COR-L47 (cell line): Measurements from ENCODE around the gene DUSP10.

Experiments
- DNase-seq: peaks from one replicate; lab custom pipeline; 2025; lab: John Stamatoyannopoulos, UW

Gene DUSP10

GRCh38 chr1:221712776-221713431 lies 29.0 kb downstream of the DUSP10 start:
- no peak for DNase-seq

GRCh38 chr1:221712198-221712684 lies 29.6 kb downstream of the DUSP10 start:
- no peak for DNase-seq

- DNase-seq = no peak
These were observed 30.2 kb downstream of the DUSP10 start for GRCh38 chr1:221711656-221712055.

- no peak for DNase-seq
These were observed 30.8 kb downstream of the DUSP10 start for GRCh38 chr1:221711063-221711577.

- no peak for DNase-seq
These were observed 32.0 kb downstream of the DUSP10 start for GRCh38 chr1:221709854-221710253.

GRCh38 chr1:221708987-221709386 lies 32.9 kb downstream of the DUSP10 start:
- DNase-seq = peak; percentile 94

- DNase-seq = no peak
These were observed 33.8 kb downstream of the DUSP10 start for GRCh38 chr1:221708076-221708571.

GRCh38 chr1:221706876-221707582 lies 34.9 kb downstream of the DUSP10 start:
- no peak for DNase-seq

GRCh38 chr1:221706191-221706590 lies 35.7 kb downstream of the DUSP10 start:
- DNase-seq = no peak

- DNase-seq = no peak
These were observed 37.6 kb downstream of the DUSP10 start for GRCh38 chr1:221704306-221704705.

- DNase-seq = no peak
These were observed 40.2 kb downstream of the DUSP10 start for GRCh38 chr1:221701570-221702186.

- no peak for DNase-seq
These were observed 40.9 kb downstream of the DUSP10 start for GRCh38 chr1:221700948-221701347.

- DNase-seq = no peak
These were observed 41.4 kb downstream of the DUSP10 start for GRCh38 chr1:221700536-221700935.

GRCh38 chr1:221699978-221700519 lies 41.8 kb downstream of the DUSP10 start:
- DNase-seq = no peak

GRCh38 chr1:221699577-221699976 lies 42.3 kb downstream of the DUSP10 start:
- DNase-seq = no peak

- DNase-seq = no peak
These were observed 43.1 kb downstream of the DUSP10 start for GRCh38 chr1:221698579-221699349.

- DNase-seq = no peak
These were observed 43.9 kb downstream of the DUSP10 start for GRCh38 chr1:221697923-221698425.

GRCh38 chr1:221696718-221697461 lies 45.0 kb downstream of the DUSP10 start:
- no peak for DNase-seq

GRCh38 chr1:221696027-221696426 lies 45.9 kb downstream of the DUSP10 start:
- no peak for DNase-seq

- DNase-seq = no peak
These were observed 46.6 kb downstream of the DUSP10 start for GRCh38 chr1:221695301-221695700.

GRCh38 chr1:221694109-221694508 lies 47.8 kb downstream of the DUSP10 start:
- DNase-seq = no peak
